ENCODE results near the gene LOC101059915.
"Not testable (repeated sequence)": the region's sequence is repeated elsewhere in the genome, so short reads cannot be mapped to it uniquely, and the experiment has no call there.

GRCh38 chrX:71696641-71697465 lies 29.5 kb downstream of the LOC101059915 start:
- TF ChIP-seq CTCF (IDR thresholded peaks at IDR 0.05); ZFX (IDR thresholded peaks at IDR 0.05; ENCODE audit: borderline replicate concordance): not testable (repeated sequence)
